HG03103 (cell line): ENCODE measurements around the gene PIMREG.

ENCODE experiments used
- ATAC-seq: cut with Tn5 transposase; IDR thresholded peaks from one replicate; pipeline ENCODE4 v1.9.1; 2021; ENCODE audit warnings: low read depth; ENCODE audit not compliant: unreplicated experiment

PIMREG gene, protein sequence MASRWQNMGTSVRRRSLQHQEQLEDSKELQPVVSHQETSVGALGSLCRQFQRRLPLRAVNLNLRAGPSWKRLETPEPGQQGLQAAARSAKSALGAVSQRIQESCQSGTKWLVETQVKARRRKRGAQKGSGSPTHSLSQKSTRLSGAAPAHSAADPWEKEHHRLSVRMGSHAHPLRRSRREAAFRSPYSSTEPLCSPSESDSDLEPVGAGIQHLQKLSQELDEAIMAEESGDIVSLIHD

GRCh38 chr17:6443692-6444570 is at the start of gene PIMREG:
Gene PIMREG (plus strand): TSS chr17:6444455. CDS start chr17:6445111, 656 bp downstream.
- peak; percentile 83 for ATAC-seq

- no peak for ATAC-seq
Measured at GRCh38 chr17:6398955-6399354, 45.3 kb upstream of the PIMREG start.

GRCh38 chr17:6402258-6402657 is 42.0 kb upstream of the PIMREG start:
- no peak for ATAC-seq

DNA sequence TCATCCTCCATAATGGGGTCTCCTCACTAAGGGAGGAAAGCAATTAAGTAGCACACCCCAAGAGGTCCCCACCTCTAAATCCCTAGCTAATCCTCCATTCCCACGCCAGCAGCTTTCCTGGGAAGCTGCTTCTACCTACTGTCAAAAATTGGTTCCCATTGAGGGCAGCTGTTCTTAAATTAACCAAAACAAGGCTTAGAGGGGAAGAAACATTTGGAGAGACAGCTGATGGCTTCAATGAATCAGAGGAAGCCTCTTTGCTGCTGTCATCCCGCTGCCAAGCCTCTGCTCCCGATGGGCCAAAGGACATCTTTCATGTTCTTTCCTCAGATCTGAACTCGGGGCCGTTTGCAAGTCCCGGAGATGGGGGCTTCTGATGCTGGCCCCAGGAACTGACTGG is 36.0 kb upstream of the PIMREG start:
- no peak for ATAC-seq

DNA sequence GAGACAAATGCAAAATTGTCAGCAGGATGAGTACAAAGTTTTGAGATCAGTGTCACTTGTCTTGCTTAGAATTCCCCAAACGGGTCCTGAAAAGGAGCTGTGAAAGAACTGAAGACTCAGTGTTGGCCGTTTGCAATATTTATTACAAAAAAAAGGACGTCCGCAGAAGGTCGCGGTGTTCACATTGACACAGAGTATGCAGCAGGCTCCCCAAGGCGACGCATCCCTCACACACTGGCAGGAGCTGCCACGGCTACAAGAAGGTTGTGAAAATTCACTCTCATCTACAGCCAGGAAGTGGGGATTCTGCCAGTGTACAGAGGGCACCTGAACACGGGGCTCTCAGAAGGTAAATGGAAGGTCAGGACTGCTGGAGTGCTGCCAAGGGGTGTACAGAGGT is 35.5 kb upstream of the PIMREG start:
- no peak for ATAC-seq

DNA sequence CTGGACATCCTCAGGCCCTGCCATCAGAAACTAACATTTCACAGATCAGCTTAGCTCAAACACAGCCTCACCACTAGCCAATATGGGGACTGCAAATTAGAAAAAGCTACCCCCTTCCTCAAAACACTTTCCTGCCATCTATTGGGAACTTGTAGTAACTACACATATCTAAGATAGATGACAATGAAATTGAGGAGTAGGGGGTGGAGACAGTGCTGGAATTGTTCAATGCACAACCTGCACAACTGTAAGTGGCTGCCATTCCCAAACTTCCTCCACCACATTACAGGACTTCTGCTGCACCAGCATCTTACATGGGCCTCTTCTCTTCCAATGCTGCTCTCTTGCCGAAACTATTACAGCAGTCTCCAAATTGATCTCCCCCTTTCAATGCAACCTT is 31.2 kb upstream of the PIMREG start:
- no peak for ATAC-seq

- no peak for ATAC-seq
Measured at GRCh38 chr17:6415616-6416015, 28.6 kb upstream of the PIMREG start.

DNA sequence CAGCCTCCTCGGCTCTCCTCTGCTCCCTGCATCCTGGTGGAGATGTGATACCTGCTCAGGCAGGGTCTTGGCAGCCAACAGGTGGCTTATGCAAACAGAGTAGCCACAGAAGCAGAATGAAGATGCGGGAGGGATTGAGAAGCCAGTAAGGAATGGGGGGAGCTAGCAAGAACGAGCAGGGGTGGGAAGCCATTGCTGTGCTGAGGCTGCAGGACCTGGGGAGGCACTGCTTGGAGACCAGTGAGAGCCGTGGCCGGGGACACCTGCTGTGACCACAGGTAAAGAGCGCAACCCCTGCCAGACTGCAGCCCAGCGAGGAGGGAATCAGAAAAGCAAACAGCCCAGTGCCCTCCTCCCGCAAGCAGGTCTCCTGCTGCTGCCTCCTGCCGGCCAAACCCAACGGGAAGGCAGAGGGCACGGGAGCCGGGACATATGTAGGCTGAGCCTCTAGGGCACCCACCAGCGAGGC is 24.0 kb upstream of the PIMREG start:
- no peak for ATAC-seq

DNA sequence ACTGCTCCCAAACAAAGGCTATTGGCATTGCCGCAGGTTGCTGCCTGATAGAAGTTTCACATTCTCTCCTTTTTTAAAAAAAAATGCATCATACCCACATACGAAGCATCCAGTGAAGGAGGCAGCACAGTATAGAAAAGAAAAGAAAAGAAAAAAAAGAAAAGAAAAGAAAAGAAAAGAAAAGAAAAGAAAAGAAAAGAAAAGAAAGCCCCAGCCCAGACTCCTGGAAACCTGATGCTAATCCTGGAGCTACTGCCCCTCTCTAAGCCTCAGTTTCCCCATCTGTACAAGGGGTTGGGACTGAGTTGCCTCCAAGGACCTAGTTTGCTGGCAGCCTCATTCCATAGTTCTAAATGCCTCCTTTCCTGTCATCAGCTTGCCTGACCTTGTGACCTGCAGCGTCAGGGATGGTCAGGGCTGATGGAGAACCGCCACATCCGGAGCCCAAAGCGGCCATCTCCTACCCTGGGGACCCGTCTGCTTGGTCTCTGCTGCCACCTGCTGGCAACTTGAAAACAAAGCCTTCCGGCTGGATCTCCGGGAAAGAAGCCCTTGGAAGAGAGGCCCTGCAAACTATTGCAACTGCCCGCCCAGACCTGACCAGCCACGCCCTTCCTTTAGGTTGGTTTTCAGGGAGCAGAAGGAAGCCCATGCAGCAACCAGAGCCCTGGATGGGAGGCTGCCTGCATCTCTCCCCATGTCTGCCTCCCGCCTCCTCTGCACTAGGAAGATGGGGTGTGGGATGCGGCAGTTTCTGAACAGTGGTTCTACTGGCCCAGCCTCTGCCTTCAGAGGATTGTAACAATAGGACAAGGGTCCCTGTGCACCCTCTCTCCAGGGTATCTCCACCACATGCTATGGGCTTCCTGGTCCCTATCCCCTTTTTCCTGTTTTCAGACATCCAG is 22.3 kb upstream of the PIMREG start:
- ATAC-seq, result no peak

GRCh38 chr17:6422654-6423241 is 21.5 kb upstream of the PIMREG start:
- ATAC-seq, result no peak

GRCh38 chr17:6423931-6424330 is 20.3 kb upstream of the PIMREG start:
- ATAC-seq, result no peak

DNA sequence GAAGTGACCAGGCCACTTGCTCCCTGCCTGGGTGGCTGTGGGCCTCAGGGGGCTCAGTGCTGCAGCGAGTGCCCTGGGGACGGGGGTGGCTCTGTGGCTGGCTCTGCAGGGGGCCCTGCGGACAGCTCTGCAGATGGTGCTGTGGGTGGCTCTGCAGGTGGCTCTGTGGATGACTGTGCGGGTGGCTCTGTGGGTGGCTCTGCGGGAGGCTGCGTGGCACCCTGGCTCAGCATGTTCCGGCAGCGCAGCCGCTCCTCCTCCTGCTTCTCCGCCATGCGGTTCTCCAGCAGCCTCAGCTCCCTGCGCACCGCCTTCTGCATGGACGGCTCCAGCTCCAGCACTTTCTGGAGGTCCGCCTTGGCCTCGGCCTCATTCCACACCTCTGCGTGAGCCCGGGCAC is 18.8 kb upstream of the PIMREG start:
- ATAC-seq, result no peak

DNA sequence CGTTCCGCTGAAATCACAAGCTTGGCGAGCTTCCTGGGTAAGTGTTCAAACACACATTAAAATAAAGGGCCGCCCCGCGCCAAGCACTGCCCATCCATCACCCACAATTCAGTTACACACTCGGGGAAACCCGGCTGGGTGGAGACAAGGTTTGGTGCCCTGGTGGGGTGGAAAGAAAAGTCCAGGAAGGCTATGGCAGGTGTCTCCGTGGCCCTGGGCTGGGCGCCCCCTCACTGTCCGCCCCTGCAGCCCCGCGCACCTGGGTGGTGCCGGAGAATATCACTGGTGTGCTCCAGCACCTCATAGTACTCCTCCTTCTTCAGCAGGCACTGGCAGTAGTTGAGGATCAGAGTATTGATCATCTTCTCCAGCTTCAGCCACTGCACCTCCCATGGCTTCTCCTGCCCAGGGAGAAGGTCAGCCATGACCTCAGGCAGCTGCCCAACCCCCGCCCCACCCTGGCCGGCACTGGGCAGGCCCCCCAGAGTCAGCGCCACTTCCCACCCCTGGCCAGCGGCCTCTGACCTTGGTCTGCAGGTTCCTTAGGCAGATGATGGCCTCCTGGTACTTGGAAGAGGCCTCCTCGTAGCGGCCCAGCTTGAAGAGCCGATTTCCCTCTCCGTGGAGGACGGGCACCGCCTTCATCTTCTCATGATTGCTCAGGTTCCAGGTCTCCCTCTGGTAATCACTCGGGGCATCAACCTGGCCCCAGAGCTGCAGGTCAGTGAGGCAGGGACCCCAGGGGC is 17.7 kb upstream of the PIMREG start:
- no peak for ATAC-seq

- no peak for ATAC-seq
Measured at GRCh38 chr17:6427279-6427781, 16.9 kb upstream of the PIMREG start.

DNA sequence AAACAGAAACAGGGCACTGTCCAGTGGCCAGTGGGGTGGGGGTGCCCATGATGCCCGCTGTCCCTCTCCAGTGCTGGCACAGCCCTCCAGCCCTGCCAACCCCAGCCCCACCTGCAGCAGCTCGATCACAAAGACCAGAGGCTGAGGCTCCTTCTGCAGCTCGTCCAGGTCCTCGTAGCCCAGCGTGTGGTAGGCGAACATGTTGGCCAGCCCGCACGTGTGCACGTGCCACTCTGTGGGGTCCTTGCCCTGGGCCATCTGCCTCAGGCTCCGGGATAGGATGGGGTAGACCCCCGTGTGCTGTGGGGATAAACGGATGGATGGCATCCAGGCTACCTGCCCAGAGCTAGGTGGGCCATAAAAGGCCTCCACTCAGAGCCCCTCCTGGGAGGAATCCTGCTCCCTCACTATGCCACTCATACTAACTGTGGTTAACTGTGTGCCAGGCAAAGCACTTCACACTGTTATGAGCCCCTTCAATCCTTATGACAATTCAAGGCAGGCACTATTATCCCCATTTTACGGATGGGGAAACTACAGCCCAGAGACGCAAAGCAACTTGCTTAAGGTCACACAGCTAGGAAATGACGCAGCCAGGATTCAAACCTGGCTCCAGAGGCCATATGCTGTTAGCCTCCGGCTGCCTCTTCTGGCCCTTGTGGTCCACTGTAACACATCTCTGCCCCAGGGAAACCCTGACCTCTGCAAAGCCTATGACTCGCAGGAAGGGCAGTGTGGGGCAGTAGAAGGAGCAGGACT is 15.9 kb upstream of the PIMREG start:
- no peak for ATAC-seq

GRCh38 chr17:6429266-6429665 is 15.0 kb upstream of the PIMREG start:
- no peak for ATAC-seq

GRCh38 chr17:6430769-6431168 is 13.5 kb upstream of the PIMREG start:
- ATAC-seq, result no peak

GRCh38 chr17:6435051-6435450 is 9.2 kb upstream of the PIMREG start, which contains the start of gene AIPL1:
Gene AIPL1 (minus strand): TSS chr17:6435121. CDS start chr17:6435104, 17 bp downstream.
- ATAC-seq, result no peak

GRCh38 chr17:6435968-6436367 is 8.3 kb upstream of the PIMREG start:
- ATAC-seq, result no peak
